H1 (cell line): ENCODE results near the gene CD1B. TPM values are rescaled to one million over a fixed set of nuclear protein-coding genes. Genes with fewer than 3 reads are reported as not detected.

ENCODE experiments used
- CTCF ChIA-PET: fragments of 300-600 bp; sonication (Branson Sonifier 250); formaldehyde crosslinking; loops from one replicate; lab custom pipeline; 2021; ENCODE audit not compliant: partially characterized antibody; lab: Charles Lee
- POLR2A ChIA-PET: fragments of 300-600 bp; sonication (Branson Sonifier 250); formaldehyde crosslinking; loops from one replicate; lab custom pipeline; 2021; ENCODE audit warnings: inconsistent platforms; ENCODE audit not compliant: partially characterized antibody; lab: Charles Lee
- DNase-seq, 2 experiments: peaks; one replicate each; pipeline versions ENCODE4 v3.0.0 to v3.0.0-alpha.2; 2010 to 2022; ENCODE audit warnings: low spot score in 2 of 2, low read depth in 1 of 2, mixed read lengths in 1 of 2
- FAIRE-seq: peaks from 2 replicates; lab custom pipeline; 2011; peaks lifted over from hg19 to GRCh38; lab: Jason Lieb, UNC
- H2AFZ ChIP-seq: 2 replicates; pipeline ENCODE4 v1.8.1; 2012; ENCODE audit warnings: low read length, inconsistent platforms
- H2AK5ac ChIP-seq: 2 replicates; pipeline ENCODE4 v1.6.1; 2013; ENCODE audit warnings: low read depth, low read length
- H2BK120ac ChIP-seq: replicated peaks from 2 replicates; pipeline ENCODE3; 2013; ENCODE audit warnings: low read depth, low read length, inconsistent platforms
- H2BK12ac ChIP-seq: 2 replicates; pipeline ENCODE4 v1.6.1; 2013; ENCODE audit warnings: low read depth, low read length
- H2BK15ac ChIP-seq: 2 replicates; pipeline ENCODE4 v1.6.1; 2013; ENCODE audit warnings: low read length
- H2BK20ac ChIP-seq: 2 replicates; pipeline ENCODE4 v1.6.1; 2013; ENCODE audit warnings: low read length
- H2BK5ac ChIP-seq: 2 replicates; pipeline ENCODE4 v1.6.1; 2013; ENCODE audit warnings: low read depth, low read length
- H3K14ac ChIP-seq: 2 replicates; pipeline ENCODE4 v1.6.1; 2013; ENCODE audit warnings: inconsistent platforms; ENCODE audit not compliant: insufficient read length
- H3K18ac ChIP-seq: 2 replicates; pipeline ENCODE4 v1.6.1; 2013; ENCODE audit warnings: low read length; ENCODE audit errors: extremely low read depth
- H3K23ac ChIP-seq: 2 replicates; pipeline ENCODE4 v1.6.1; 2013; ENCODE audit warnings: inconsistent platforms; ENCODE audit not compliant: insufficient read length
- H3K23me2 ChIP-seq: 2 replicates; pipeline ENCODE4 v1.6.1; 2013; ENCODE audit warnings: low read depth, low read length
- H3K27ac ChIP-seq: 2 replicates; pipeline ENCODE4 v1.6.1; 2011; ENCODE audit warnings: low read depth, low read length, inconsistent platforms
- H3K27me3 ChIP-seq, 4 experiments: replicated peaks in 1 of 4; 1 replicate in 1 of 4; 2 replicates in 3 of 4; pipeline versions ENCODE4 v1.6.1 to v1.8.1; 2011 to 2013; ENCODE audit warnings: low read length in 3 of 4, mild to moderate bottlenecking in 3 of 4, inconsistent platforms in 2 of 4, mixed read lengths in 2 of 4, moderate library complexity in 1 of 4; ENCODE audit not compliant: control insufficient read depth in 3 of 4, insufficient read depth in 3 of 4; ENCODE audit errors: extremely low read depth in 1 of 4
- H3K36me3 ChIP-seq, 4 experiments: 2 replicates each; pipeline versions ENCODE4 v1.6.1 to v1.8.1; 2011 to 2013; ENCODE audit warnings: mild to moderate bottlenecking in 4 of 4, low read length in 3 of 4, moderate library complexity in 2 of 4, control low read depth in 1 of 4, inconsistent platforms in 1 of 4; ENCODE audit not compliant: insufficient read depth in 4 of 4, control insufficient read depth in 2 of 4
- H3K4ac ChIP-seq: replicated peaks from 2 replicates; pipeline ENCODE3; 2013; ENCODE audit warnings: low read length, low read depth, mixed read lengths, inconsistent platforms; ENCODE audit not compliant: insufficient read length
- H3K4me1 ChIP-seq, 4 experiments: replicated peaks in 1 of 4; 1 replicate in 1 of 4; 2 replicates in 3 of 4; pipeline versions ENCODE4 v1.6.1 to v1.8.1; 2011 to 2013; ENCODE audit warnings: low read length in 3 of 4, inconsistent platforms in 2 of 4, mixed read lengths in 1 of 4; ENCODE audit not compliant: insufficient read depth in 4 of 4, control insufficient read depth in 3 of 4
- H3K4me2 ChIP-seq, 2 experiments: 2 replicates each; pipeline versions ENCODE4 v1.6.1 to v1.8.1; 2011 to 2013; ENCODE audit warnings: low read depth in 2 of 2, low read length in 2 of 2, control low read depth in 1 of 2, inconsistent platforms in 1 of 2, mild to moderate bottlenecking in 1 of 2; ENCODE audit not compliant: insufficient read depth in 1 of 2
- H3K4me3 ChIP-seq, 4 experiments: fragments of 200-600, 300-600 bp in 1 of 4; sonication (generic), shearing (Covaris generic), sonication (Bioruptor Twin) in 1 of 4; 2 replicates each; pipeline versions ENCODE4 v1.5.1 to v1.8.1; 2011 to 2016; ENCODE audit warnings: low read length in 4 of 4, low read depth in 3 of 4, control low read depth in 2 of 4, inconsistent platforms in 2 of 4, mild to moderate bottlenecking in 2 of 4, mixed read lengths in 1 of 4, moderate library complexity in 1 of 4; ENCODE audit not compliant: insufficient read depth in 2 of 4; ENCODE audit errors: extremely low read depth in 1 of 4
- H3K56ac ChIP-seq: replicated peaks from 2 replicates; pipeline ENCODE3; 2013; ENCODE audit warnings: low read depth, mild to moderate bottlenecking, mixed read lengths, low read length, inconsistent platforms; ENCODE audit not compliant: insufficient read length
- H3K79me1 ChIP-seq: 2 replicates; pipeline ENCODE4 v1.6.1; 2013; ENCODE audit warnings: low read depth, low read length, control low read depth
- H3K79me2 ChIP-seq, 2 experiments: 2 replicates each; pipeline versions ENCODE4 v1.6.1 to v1.8.1; 2012 to 2013; ENCODE audit warnings: low read length in 2 of 2, mild to moderate bottlenecking in 2 of 2, inconsistent platforms in 1 of 2; ENCODE audit not compliant: insufficient read depth in 2 of 2, control insufficient read depth in 1 of 2
- H3K9ac ChIP-seq, 4 experiments: replicated peaks in 1 of 4; 1 replicate in 1 of 4; 2 replicates in 3 of 4; pipeline versions ENCODE4 v1.6.1 to v1.8.1; 2011 to 2013; ENCODE audit warnings: low read depth in 3 of 4, low read length in 3 of 4, control low read depth in 2 of 4, mild to moderate bottlenecking in 2 of 4, moderate library complexity in 2 of 4, inconsistent platforms in 1 of 4; ENCODE audit errors: extremely low read depth in 1 of 4
- H3K9me3 ChIP-seq, 2 experiments: 2 replicates each; pipeline versions ENCODE4 v1.6.1 to v1.8.1; 2012 to 2013; ENCODE audit warnings: mild to moderate bottlenecking in 2 of 2, moderate library complexity in 2 of 2, control low read depth in 1 of 2, inconsistent platforms in 1 of 2, low read depth in 1 of 2, low read length in 1 of 2, mixed read lengths in 1 of 2; ENCODE audit not compliant: insufficient read depth in 2 of 2
- H4K20me1 ChIP-seq, 2 experiments: replicated peaks in 1 of 2; 2 replicates each; pipeline versions ENCODE3 to v1.8.1; 2011 to 2013; ENCODE audit warnings: inconsistent platforms in 2 of 2, low read length in 2 of 2, mild to moderate bottlenecking in 1 of 2; ENCODE audit not compliant: insufficient read depth in 2 of 2, control insufficient read depth in 1 of 2
- H4K5ac ChIP-seq: 2 replicates; pipeline ENCODE4 v1.6.1; 2013; ENCODE audit warnings: low read length, low read depth, mixed read lengths, inconsistent platforms; ENCODE audit not compliant: insufficient read length
- H4K8ac ChIP-seq: 2 replicates; pipeline ENCODE4 v1.8.0; 2013; ENCODE audit warnings: mild to moderate bottlenecking, moderate library complexity, low read length, inconsistent platforms; ENCODE audit not compliant: insufficient read depth; ENCODE audit errors: extremely low read depth
- H4K91ac ChIP-seq: replicated peaks from 2 replicates; pipeline ENCODE3; 2013; ENCODE audit warnings: low read length, mixed read lengths, inconsistent platforms; ENCODE audit not compliant: insufficient read length
- RAD21 ChIP-seq, 2 experiments: IDR thresholded peaks in 1 of 2; conservative IDR thresholded peaks in 1 of 2; 2 replicates each; pipeline ENCODE4 v1.6.1; 2011; ENCODE audit warnings: low read depth in 2 of 2, low read length in 2 of 2, improper control_type of control experiment in 1 of 2, inconsistent platforms in 1 of 2, mild to moderate bottlenecking in 1 of 2, moderate library complexity in 1 of 2
- TEAD4 ChIP-seq: IDR thresholded peaks from 2 replicates; pipeline ENCODE4 v1.6.1; 2012; ENCODE audit warnings: low read depth, low read length, inconsistent platforms, mixed read lengths
- whole genome bisulfite sequencing, 2 experiments: shearing (Covaris generic) in 1 of 2; methylation state at CpG; one replicate each; pipeline versions ENCODE4 v1.1.6 to v1.1.7; 2013 to 2015; ENCODE audit warnings: low lambda C conversion rate in 2 of 2, mixed read lengths in 2 of 2, inconsistent platforms in 1 of 2, low coverage in 1 of 2, missing lambda C conversion rate in 1 of 2; ENCODE audit not compliant: insufficient replicate concordance in 2 of 2, insufficient coverage in 1 of 2, insufficient read length in 1 of 2; ENCODE audit errors: extremely low coverage in 1 of 2, missing lambda C conversion rate in 1 of 2; 5-methylcytosine and 5-hydroxymethylcytosine counted together
- polyA plus RNA-seq, 7 experiments: library from polyadenylated mRNA; depleted of rRNA in 3 of 7; stranded (reverse) in 5 of 7; unstranded in 2 of 7; fragments of >200 nt in 5 of 7; fragments of 200-250 nt in 2 of 7; gene quantifications; 1 replicate in 5 of 7; 2 replicates in 1 of 7; 4 replicates in 1 of 7; pipeline versions ENCODE4 v1.2.1 to v1.2.3, GENCODE V29; 2011 to 2013; ENCODE audit warnings: missing spikeins in 2 of 7, mixed read lengths in 2 of 7
- total RNA-seq: library from RNA; stranded (reverse); fragmentation: NEBNext Ultra II Directional; extraction: Animal tissue kit (Norgen Biotek cat#: 25700); gene quantifications from 2 replicates; pipeline ENCODE4 v1.2.1, GENCODE V29; 2021

CD1B gene
- total and polyA plus RNA-seq, 2 of the 8 experiments (the other 6 are each of a cell fraction or from before 2014, with no cell fraction given): not detected

DNA sequence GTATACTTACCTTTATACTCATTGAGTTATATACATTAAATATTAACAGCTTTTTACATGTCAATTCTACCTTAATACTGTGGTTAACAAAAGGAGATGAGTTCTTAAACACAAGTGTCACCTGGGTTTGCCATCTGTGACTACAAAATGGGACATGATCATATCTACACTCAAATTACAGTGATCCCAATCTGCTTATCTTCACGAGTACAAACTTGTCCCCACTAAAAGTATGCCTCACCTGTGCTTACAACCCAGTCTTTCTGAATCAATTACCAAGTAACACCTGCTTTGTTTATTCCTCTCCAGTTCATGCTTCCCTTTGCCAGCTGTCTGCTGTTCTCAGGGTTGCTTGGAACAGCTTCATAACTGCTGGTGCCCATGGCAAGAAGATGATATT, 31.2 kb upstream of the CD1B start:
- ChIA-PET CTCF (no interaction called here), POLR2A (no interaction called here)
- Histone ChIP-seq H4K8ac (no peak overlapping the region), H3K9me3 (no peaks in the 10 kb centered on the region), H3K4me1 (no peaks in the 10 kb centered on the region), H3K9ac (no peak overlapping the region), H3K56ac (no peak overlapping the region), H3K4ac (no peak overlapping the region), H2BK12ac (no peak overlapping the region), H2AFZ (no peak overlapping the region), H3K79me1 (no peaks in the 10 kb centered on the region), H3K27me3 (no peaks in the 10 kb centered on the region), H3K23ac (no peak overlapping the region), H2BK15ac (no peak overlapping the region), H4K91ac (no peak overlapping the region), H3K4me3 (no peak overlapping the region), H4K20me1 (no peaks in the 10 kb centered on the region), H3K27ac (no peak overlapping the region), H3K4me2 (no peak overlapping the region), H4K5ac (no peak overlapping the region), H3K79me2 (no peaks in the 10 kb centered on the region), H2AK5ac (no peak overlapping the region), H2BK20ac (no peak overlapping the region), H3K14ac (no peak overlapping the region), H2BK5ac (no peak overlapping the region), H3K23me2 (no peaks in the 10 kb centered on the region), H2BK120ac (no peak overlapping the region), H3K36me3 (no peaks in the 10 kb centered on the region), H3K18ac (no peak overlapping the region)
- no peak for TF ChIP-seq TEAD4
- TF ChIP-seq RAD21 (IDR thresholded peaks at IDR 0.05 in 1 of 2, conservative IDR thresholded peaks at IDR 0.05 in 1 of 2; ENCODE audit: low read depth in 2 of 2, low read length in 2 of 2): no peak
- DNase-seq: no peak
- WGBS, 2 experiments: 92% methylated on average over 1 of the region's 1 CpG; no CpG with 5 or more reads in 1 of the 2 experiments
- FAIRE-seq: no peak
